PC-9 (cell line): ENCODE results near the gene PITHD1.

Experiments used
- EZH2 ChIP-seq: fragments of 200-600 bp; sonication (generic); IDR thresholded peaks from 2 replicates; pipeline ENCODE4 v1.8.0; 2017; ENCODE audit warnings: antibody characterized with exemption, low read depth
- TF ChIP-seq, protein P1 (sequence below): fragments of 200-600 bp; sonication (generic); conservative IDR thresholded peaks from 2 replicates; pipeline ENCODE4 v1.6.1; 2017; ENCODE audit warnings: mixed run types, antibody characterized with exemption, mild to moderate bottlenecking, moderate library complexity

DNA sequence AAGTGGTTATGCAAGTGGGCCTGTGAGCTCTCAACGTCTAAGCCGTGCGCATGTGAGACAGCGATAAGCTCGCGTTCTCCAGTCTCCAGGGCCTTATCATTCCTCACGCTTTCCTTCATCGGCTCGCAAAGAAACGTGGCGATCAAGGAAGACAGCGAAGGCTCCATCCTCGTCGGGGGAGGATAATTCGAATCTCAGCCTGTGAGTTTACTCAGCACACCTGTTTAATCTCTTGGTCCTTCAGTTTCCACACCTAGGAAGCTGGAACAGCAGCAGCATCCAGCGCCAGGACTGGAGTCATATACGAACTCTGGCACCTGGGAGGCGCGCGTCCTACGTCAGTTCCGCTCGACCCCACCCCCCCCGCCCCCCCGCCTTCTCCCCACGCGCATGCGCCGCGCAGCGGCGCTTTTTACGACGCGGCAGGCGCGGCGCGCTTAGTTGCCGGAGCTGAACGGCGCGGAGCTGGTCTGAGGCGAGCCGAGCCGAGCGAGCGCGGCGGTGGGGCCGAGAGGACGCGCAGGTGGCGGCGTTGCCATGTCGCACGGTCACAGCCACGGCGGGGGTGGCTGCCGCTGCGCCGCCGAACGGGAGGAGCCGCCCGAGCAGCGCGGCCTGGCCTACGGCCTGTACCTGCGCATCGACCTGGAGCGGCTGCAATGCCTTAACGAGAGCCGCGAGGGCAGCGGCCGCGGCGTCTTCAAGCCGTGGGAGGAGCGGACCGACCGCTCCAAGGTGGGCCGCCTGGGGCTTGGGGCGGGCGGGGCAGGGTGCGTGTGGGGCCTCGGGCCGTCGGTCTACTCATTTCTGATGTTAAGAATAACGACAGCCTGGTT, at the start of gene PITHD1:
- TF ChIP-seq, protein P1, sequence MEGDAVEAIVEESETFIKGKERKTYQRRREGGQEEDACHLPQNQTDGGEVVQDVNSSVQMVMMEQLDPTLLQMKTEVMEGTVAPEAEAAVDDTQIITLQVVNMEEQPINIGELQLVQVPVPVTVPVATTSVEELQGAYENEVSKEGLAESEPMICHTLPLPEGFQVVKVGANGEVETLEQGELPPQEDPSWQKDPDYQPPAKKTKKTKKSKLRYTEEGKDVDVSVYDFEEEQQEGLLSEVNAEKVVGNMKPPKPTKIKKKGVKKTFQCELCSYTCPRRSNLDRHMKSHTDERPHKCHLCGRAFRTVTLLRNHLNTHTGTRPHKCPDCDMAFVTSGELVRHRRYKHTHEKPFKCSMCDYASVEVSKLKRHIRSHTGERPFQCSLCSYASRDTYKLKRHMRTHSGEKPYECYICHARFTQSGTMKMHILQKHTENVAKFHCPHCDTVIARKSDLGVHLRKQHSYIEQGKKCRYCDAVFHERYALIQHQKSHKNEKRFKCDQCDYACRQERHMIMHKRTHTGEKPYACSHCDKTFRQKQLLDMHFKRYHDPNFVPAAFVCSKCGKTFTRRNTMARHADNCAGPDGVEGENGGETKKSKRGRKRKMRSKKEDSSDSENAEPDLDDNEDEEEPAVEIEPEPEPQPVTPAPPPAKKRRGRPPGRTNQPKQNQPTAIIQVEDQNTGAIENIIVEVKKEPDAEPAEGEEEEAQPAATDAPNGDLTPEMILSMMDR = no peak
- TF ChIP-seq EZH2 = no peak
